Endothelial cell of umbilical vein (primary cell): ENCODE results near the gene MCC. TPM values are rescaled to one million over a fixed set of nuclear protein-coding genes. Genes with fewer than 3 reads are reported as not detected.
A peak's percentile ranks its signal among the peaks of the same experiment; 100 is the strongest.

Experiments used
- BruUV-seq: library from RNA; stranded (reverse); fragments of 400-500 nt; replicated peaks from 2 replicates; lab custom pipeline; 2021; lab: Mats Ljungman, UMichigan
- CTCF ChIA-PET: fragments of 300-600, 350-600 bp; sonication (Branson Sonifier 250); formaldehyde crosslinking; loops from one replicate; lab custom pipeline; 2021; ENCODE audit warnings: antibody characterized with exemption, inconsistent platforms; lab: Charles Lee
- POLR2A ChIA-PET: fragments of 300-600, 350-600 bp; sonication (Branson Sonifier 250); formaldehyde crosslinking; loops from one replicate; lab custom pipeline; 2021; ENCODE audit warnings: antibody characterized with exemption, inconsistent platforms; lab: Charles Lee
- DNase-seq: peaks from one replicate; pipeline ENCODE4 v3.0.0-alpha.2; 2011; ENCODE audit warnings: low read depth, low spot score
- FAIRE-seq: peaks from 2 replicates; lab custom pipeline; 2011; peaks lifted over from hg19 to GRCh38; lab: Jason Lieb, UNC
- H2AFZ ChIP-seq: 2 replicates; pipeline ENCODE4 v1.6.0; 2012; ENCODE audit warnings: low read depth, low read length, control low read depth, inconsistent platforms
- H3K27ac ChIP-seq: 2 replicates; pipeline ENCODE4 v1.5.1; 2011; ENCODE audit warnings: low read depth, mild to moderate bottlenecking, control low read depth, low read length, moderate library complexity; ENCODE audit not compliant: insufficient read depth
- H3K27me3 ChIP-seq, 2 experiments: 2 replicates each; pipeline versions ENCODE4 v1.6.0 to v1.6.1; 2011; ENCODE audit warnings: low read length in 2 of 2, mixed read lengths in 1 of 2; ENCODE audit not compliant: control insufficient read depth in 2 of 2, insufficient read depth in 2 of 2
- H3K36me3 ChIP-seq, 2 experiments: 2 replicates in 1 of 2; 3 replicates in 1 of 2; pipeline ENCODE4 v1.5.1; 2011; ENCODE audit warnings: low read length in 2 of 2, mild to moderate bottlenecking in 1 of 2, moderate library complexity in 1 of 2; ENCODE audit not compliant: control insufficient read depth in 2 of 2, insufficient read depth in 2 of 2; ENCODE audit errors: extremely low read depth in 1 of 2
- H3K4me1 ChIP-seq: 3 replicates; pipeline ENCODE4 v1.5.1; 2011; ENCODE audit warnings: mild to moderate bottlenecking, low read length; ENCODE audit not compliant: control insufficient read depth, insufficient read depth; ENCODE audit errors: extremely low read depth
- H3K4me2 ChIP-seq: 2 replicates; pipeline ENCODE4 v1.6.1; 2011; ENCODE audit warnings: low read length, control low read depth, mixed read lengths; ENCODE audit not compliant: insufficient read depth
- H3K4me3 ChIP-seq, 3 experiments: fragments of 200-600 bp in 1 of 3; sonication (generic), shearing (Covaris generic) in 1 of 3; replicated peaks in 1 of 3; 2 replicates each; pipeline ENCODE4 v1.5.1; 2011 to 2016; ENCODE audit warnings: control low read depth in 3 of 3, low read length in 3 of 3, mild to moderate bottlenecking in 2 of 3, inconsistent platforms in 1 of 3, low read depth in 1 of 3, moderate library complexity in 1 of 3; ENCODE audit not compliant: insufficient read depth in 1 of 3
- H3K79me2 ChIP-seq: 2 replicates; pipeline ENCODE4 v1.6.0; 2012; ENCODE audit warnings: low read length, inconsistent platforms; ENCODE audit not compliant: control insufficient read depth, insufficient read depth
- H3K9ac ChIP-seq: replicated peaks from 2 replicates; pipeline ENCODE3; 2011; ENCODE audit warnings: low read length, control low read depth; ENCODE audit not compliant: insufficient read depth; ENCODE audit errors: extremely low read depth
- H3K9me1 ChIP-seq: replicated peaks from 3 replicates; pipeline ENCODE4 v1.6.0; 2011; ENCODE audit warnings: mild to moderate bottlenecking, low read length; ENCODE audit not compliant: control insufficient read depth, insufficient read depth; ENCODE audit errors: extremely low read depth
- H3K9me3 ChIP-seq: replicated peaks from 2 replicates; pipeline ENCODE4 v1.5.1; 2012; ENCODE audit warnings: low read length, inconsistent platforms; ENCODE audit not compliant: control insufficient read depth, insufficient read depth
- H4K20me1 ChIP-seq: replicated peaks from 2 replicates; pipeline ENCODE3; 2011; ENCODE audit warnings: mild to moderate bottlenecking, low read length; ENCODE audit not compliant: control insufficient read depth, insufficient read depth; ENCODE audit errors: extremely low read depth
- CTCF ChIP-seq, 2 donors: IDR thresholded peaks; 1 replicate in 1 of 2; 2 replicates in 1 of 2; pipeline ENCODE4 v1.5.1; 2011; ENCODE audit warnings: low read length in 2 of 2, mild to moderate bottlenecking in 2 of 2, moderate library complexity in 2 of 2, control low read depth in 1 of 2, inconsistent platforms in 1 of 2, low read depth in 1 of 2; ENCODE audit not compliant: insufficient read depth in 1 of 2; ENCODE audit errors: extremely low read depth in 1 of 2
- EZH2 ChIP-seq: IDR thresholded peaks from 2 replicates; pipeline ENCODE4 v1.6.1; 2012; ENCODE audit warnings: borderline replicate concordance, low read depth, mild to moderate bottlenecking, moderate library complexity, low read length, inconsistent platforms; ENCODE audit not compliant: severe bottlenecking
- FOS ChIP-seq: IDR thresholded peaks from 2 replicates; pipeline ENCODE4 v1.6.1; 2011; ENCODE audit warnings: mild to moderate bottlenecking, low read length, moderate library complexity, borderline replicate concordance; ENCODE audit not compliant: insufficient read depth
- GATA2 ChIP-seq: IDR thresholded peaks from 2 replicates; pipeline ENCODE4 v1.7.0; 2011; ENCODE audit warnings: low read depth, mild to moderate bottlenecking, moderate library complexity, mixed read lengths, low read length; ENCODE audit not compliant: insufficient read length, insufficient read depth
- JUN ChIP-seq: IDR thresholded peaks from 2 replicates; pipeline ENCODE4 v1.6.1; 2011; ENCODE audit warnings: borderline replicate concordance, low read depth; ENCODE audit not compliant: insufficient read length, insufficient read depth
- MAX ChIP-seq: IDR thresholded peaks from 2 replicates; pipeline ENCODE4 v1.6.1; 2011; ENCODE audit not compliant: insufficient read depth, insufficient read length
- MYC ChIP-seq: IDR thresholded peaks from one replicate; pipeline ENCODE4 v1.6.1; 2011; ENCODE audit warnings: mild to moderate bottlenecking, low read depth, low read length
- POLR2A ChIP-seq: IDR thresholded peaks from 2 replicates; pipeline ENCODE4 v1.6.1; 2012; ENCODE audit warnings: low read depth, mild to moderate bottlenecking, control low read depth, low read length
- POLR2AphosphoS5 ChIP-seq: IDR thresholded peaks from 2 replicates; pipeline ENCODE4 v1.6.1; 2012; ENCODE audit warnings: low read depth, mild to moderate bottlenecking, control low read depth, low read length, moderate library complexity; ENCODE audit not compliant: insufficient read depth
- dilution Hi-C: fragments of 300-500 bp; cut with MboI; formaldehyde crosslinking; loops from one replicate; pipeline ENCODE4 v1.15.0; 2019; ENCODE audit warnings: low sequenced_read_pairs; ENCODE audit not compliant: extremely low pct_ligation_motif_present
- intact Hi-C: fragments of 100-400 bp; cut with micrococcal nuclease; formaldehyde crosslinking; loops from one replicate; pipeline ENCODE4 v1.10.0; 2022
- polyA plus RNA-seq, 4 experiments: library from polyadenylated mRNA; depleted of rRNA in 3 of 4; stranded (reverse) in 3 of 4; unstranded in 1 of 4; fragments of >200 nt; gene quantifications; 2 replicates each; pipeline versions ENCODE4 v1.2.1 to v1.2.3, GENCODE V29; 2011 to 2012; ENCODE audit warnings: missing spikeins in 1 of 4
- total RNA-seq: library from RNA; stranded (reverse); gene quantifications from 2 replicates; pipeline ENCODE4 v1.2.3, GENCODE V29; 2021

Gene MCC
- total and polyA plus RNA-seq, 2 donors (not counting 3 experiments of a cell fraction or from before 2014, with no cell fraction given), result 6.9 to 27.5 TPM

GRCh38 chr5:113295111-113295539 lies 193.1 kb downstream of the MCC start:
- H4K20me1 ChIP-seq, result no peaks in the 10 kb centered on the region
- peak overlapping the region; percentile 52 to 86 (median 54) for H3K4me3 ChIP-seq
- H3K9me1 ChIP-seq, result no peaks in the 10 kb centered on the region
- H3K27ac ChIP-seq, result no peak overlapping the region
- H3K36me3 ChIP-seq, result no peaks in the 10 kb centered on the region
- no TSS peak for BruUV-seq
- FAIRE-seq (no peak), DNase-seq (no peak)
- no peak for TF ChIP-seq MAX
- TF ChIP-seq JUN, result no peak
- no peak for TF ChIP-seq GATA2
- no peak for TF ChIP-seq POLR2A
- TF ChIP-seq EZH2, result no peak
- TF ChIP-seq FOS, result no peak
- TF ChIP-seq POLR2AphosphoS5, result no peak
- TF ChIP-seq CTCF (IDR thresholded peaks at IDR 0.05; ENCODE audit: extremely low read depth in 1 of 2, insufficient read depth in 1 of 2, low read depth in 1 of 2, low read length in 2 of 2), result no peak
- no peak for TF ChIP-seq MYC
- H3K27me3 ChIP-seq, result no peaks in the 10 kb centered on the region
- intact Hi-C loops, result loop anchor here (1.0 to 2.0 kb wide), 5 partner anchors 36 to 236 kb away; no protein-coding TSS in a partner anchor
- H3K4me2 ChIP-seq, result peak overlapping the region; percentile 89
- CTCF ChIA-PET, result interaction anchor here (0.8 to 2.2 kb wide), 20 partner anchors 12 to 317 kb away, joined by 3 to 16 read pairs (median 4); no protein-coding TSS in a partner anchor
- peaks cover 20% of the 10 kb centered on the region for H3K79me2 ChIP-seq
- no peaks in the 10 kb centered on the region for H3K9me3 ChIP-seq
- POLR2A ChIA-PET, result interaction anchor here (1.1 kb wide), 2 partner anchors 14 to 77 kb away, joined by 4 to 6 read pairs; no protein-coding TSS in a partner anchor
- dilution Hi-C loops, result no loop called here
- peaks cover 31% of the 10 kb centered on the region for H3K4me1 ChIP-seq
- peak overlapping the region; percentile 35 for H3K9ac ChIP-seq
- H2AFZ ChIP-seq, result peak overlapping the region; percentile 96
